Measurements from ENCODE around the gene CCND3. TPM values are rescaled to one million over a fixed set of nuclear protein-coding genes. Genes with fewer than 3 reads are reported as not detected.

CCND3 gene
- total and polyA plus RNA-seq, 2 experiments from 2014 or later, result 79.3 to 134 TPM

DNA sequence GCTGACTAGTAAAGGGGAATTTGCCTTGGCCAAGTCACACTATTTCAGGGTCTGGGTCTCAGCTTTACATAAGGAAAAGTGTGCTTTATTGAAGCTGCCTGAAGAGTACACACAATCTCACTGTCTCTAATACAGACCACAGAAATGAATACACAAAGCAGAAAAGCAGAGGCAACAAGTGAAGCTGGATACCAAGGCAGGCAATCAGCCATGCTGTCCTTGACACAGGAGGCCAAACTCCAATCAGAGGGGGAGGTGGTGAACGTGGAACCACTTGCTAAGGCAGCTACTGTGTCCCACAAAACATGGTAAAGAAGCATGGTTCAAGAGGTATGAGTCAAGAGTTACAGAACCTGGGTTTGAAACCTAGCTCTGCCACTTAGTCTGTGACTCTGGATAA is 21.8 kb upstream of the CCND3 start:
- H4K20me1 ChIP-seq (ENCODE audit: insufficient read depth, poor library complexity, severe bottlenecking), result no peaks in the 10 kb centered on the region
- H2AFZ ChIP-seq, result no peak overlapping the region
- H3K4me3 ChIP-seq, result no peak overlapping the region
- DNase-seq (ENCODE audit: low spot score), result no peak
- H3K36me3 ChIP-seq (replicated peaks; ENCODE audit: insufficient read depth, low read depth), result no peaks in the 10 kb centered on the region
- TF ChIP-seq EZH2phosphoT487 (IDR thresholded peaks at IDR 0.05; ENCODE audit: low read depth, severe bottlenecking, unreplicated experiment), result no peak
- TF ChIP-seq EZH2 (IDR thresholded peaks at IDR 0.05; ENCODE audit: borderline replicate concordance), result no peak
- TF ChIP-seq, protein P1, sequence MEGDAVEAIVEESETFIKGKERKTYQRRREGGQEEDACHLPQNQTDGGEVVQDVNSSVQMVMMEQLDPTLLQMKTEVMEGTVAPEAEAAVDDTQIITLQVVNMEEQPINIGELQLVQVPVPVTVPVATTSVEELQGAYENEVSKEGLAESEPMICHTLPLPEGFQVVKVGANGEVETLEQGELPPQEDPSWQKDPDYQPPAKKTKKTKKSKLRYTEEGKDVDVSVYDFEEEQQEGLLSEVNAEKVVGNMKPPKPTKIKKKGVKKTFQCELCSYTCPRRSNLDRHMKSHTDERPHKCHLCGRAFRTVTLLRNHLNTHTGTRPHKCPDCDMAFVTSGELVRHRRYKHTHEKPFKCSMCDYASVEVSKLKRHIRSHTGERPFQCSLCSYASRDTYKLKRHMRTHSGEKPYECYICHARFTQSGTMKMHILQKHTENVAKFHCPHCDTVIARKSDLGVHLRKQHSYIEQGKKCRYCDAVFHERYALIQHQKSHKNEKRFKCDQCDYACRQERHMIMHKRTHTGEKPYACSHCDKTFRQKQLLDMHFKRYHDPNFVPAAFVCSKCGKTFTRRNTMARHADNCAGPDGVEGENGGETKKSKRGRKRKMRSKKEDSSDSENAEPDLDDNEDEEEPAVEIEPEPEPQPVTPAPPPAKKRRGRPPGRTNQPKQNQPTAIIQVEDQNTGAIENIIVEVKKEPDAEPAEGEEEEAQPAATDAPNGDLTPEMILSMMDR (IDR thresholded peaks at IDR 0.05; ENCODE audit: poor library complexity), result no peak
- H3K9me2 ChIP-seq (replicated peaks; ENCODE audit: insufficient read depth), result no peaks in the 10 kb centered on the region
- no peaks in the 10 kb centered on the region for H3K9me3 ChIP-seq (ENCODE audit: low read depth)
- H3K27me3 ChIP-seq, result no peaks in the 10 kb centered on the region
- H3K4me2 ChIP-seq, result no peak overlapping the region
- WGBS (ENCODE audit: low lambda C conversion rate, missing lambda C conversion rate), result 50% methylated on average over 1 of the region's 1 CpG
- no peaks in the 10 kb centered on the region for H3K79me2 ChIP-seq
- no peaks in the 10 kb centered on the region for H3K4me1 ChIP-seq (ENCODE audit: insufficient read depth)
- no peak overlapping the region for H3K27ac ChIP-seq

DNA sequence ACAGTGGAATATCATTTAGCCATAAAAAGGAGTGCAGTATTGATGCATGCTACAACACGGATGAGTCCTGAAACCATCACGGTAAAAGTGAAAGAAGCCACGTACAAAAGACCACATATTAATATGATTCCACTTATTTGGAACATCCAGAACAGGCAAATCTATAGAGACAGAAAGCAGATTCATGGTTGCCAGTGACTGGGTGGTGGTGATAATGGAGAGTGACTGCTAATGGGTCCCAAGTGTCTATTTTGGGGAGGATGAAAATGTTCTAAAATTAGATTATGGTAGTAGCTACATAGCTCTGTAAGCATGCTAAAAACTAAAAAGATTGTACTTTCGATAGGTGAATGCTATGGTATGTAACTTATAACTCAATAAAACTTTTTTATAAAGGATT is 18.4 kb upstream of the CCND3 start:
- H4K20me1 ChIP-seq (ENCODE audit: insufficient read depth, poor library complexity, severe bottlenecking), result no peaks in the 10 kb centered on the region
- no peak for DNase-seq (ENCODE audit: low spot score)
- no peaks in the 10 kb centered on the region for H3K79me2 ChIP-seq
- H3K27me3 ChIP-seq, result no peaks in the 10 kb centered on the region
- H3K27ac ChIP-seq, result no peak overlapping the region
- TF ChIP-seq, protein P1 (IDR thresholded peaks at IDR 0.05; ENCODE audit: poor library complexity), result no peak
- TF ChIP-seq EZH2 (IDR thresholded peaks at IDR 0.05; ENCODE audit: borderline replicate concordance) (no peak), EZH2phosphoT487 (IDR thresholded peaks at IDR 0.05; ENCODE audit: low read depth, severe bottlenecking, unreplicated experiment) (no peak)
- H3K4me3 ChIP-seq, result no peak overlapping the region
- WGBS (ENCODE audit: low lambda C conversion rate, missing lambda C conversion rate), result 95% methylated on average over 4 of the region's 4 CpGs
- no peak overlapping the region for H2AFZ ChIP-seq
- no peaks in the 10 kb centered on the region for H3K9me3 ChIP-seq (ENCODE audit: low read depth)
- H3K4me2 ChIP-seq, result no peak overlapping the region
- no peaks in the 10 kb centered on the region for H3K9me2 ChIP-seq (replicated peaks; ENCODE audit: insufficient read depth)
- no peaks in the 10 kb centered on the region for H3K36me3 ChIP-seq (replicated peaks; ENCODE audit: insufficient read depth, low read depth)
- no peaks in the 10 kb centered on the region for H3K4me1 ChIP-seq (ENCODE audit: insufficient read depth)

DNA sequence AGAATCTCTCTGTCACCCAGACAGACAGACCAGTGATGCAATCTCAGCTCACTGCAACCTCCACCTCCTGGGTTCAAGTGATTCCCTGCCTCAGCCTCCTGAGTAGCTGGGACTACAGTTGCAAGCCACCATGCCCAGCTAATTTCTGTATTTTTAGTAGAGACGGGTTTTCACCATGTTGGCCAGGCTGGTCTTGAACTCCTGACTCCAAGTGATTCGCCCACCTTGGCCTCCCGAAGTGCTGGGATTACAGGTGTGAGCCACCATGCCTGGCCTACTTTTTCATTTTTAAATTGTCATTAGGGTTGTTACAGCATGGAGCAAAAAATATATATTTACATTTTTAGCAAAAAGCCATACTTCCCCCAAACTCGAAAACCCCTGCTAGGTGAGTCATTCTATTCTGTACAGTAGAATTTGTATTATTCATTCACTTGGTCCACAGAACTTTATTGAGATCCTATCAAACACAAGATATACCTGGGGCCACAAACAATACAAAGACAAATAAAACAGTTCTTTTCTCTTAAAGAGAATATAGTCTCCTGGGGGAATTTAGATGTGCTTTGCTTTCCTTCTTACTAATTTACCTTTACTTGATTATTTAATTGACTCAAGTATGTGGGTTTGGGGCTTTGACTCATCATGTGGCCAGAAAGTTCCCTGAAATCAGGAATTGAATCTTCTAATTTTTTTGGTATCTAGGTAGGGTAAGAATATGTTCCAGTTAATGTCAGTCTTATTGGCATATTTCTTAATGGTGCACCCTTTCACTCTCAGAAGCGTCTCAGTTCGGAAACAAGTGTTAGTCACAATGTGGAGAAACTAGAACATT is 16.6 kb upstream of the CCND3 start:
- no peak for DNase-seq (ENCODE audit: low spot score)
- H3K4me1 ChIP-seq (ENCODE audit: insufficient read depth), result no peaks in the 10 kb centered on the region
- no peak overlapping the region for H3K4me2 ChIP-seq
- no peak overlapping the region for H2AFZ ChIP-seq
- H3K27me3 ChIP-seq, result no peaks in the 10 kb centered on the region
- H3K4me3 ChIP-seq, result no peak overlapping the region
- H3K9me3 ChIP-seq (ENCODE audit: low read depth), result no peaks in the 10 kb centered on the region
- TF ChIP-seq EZH2 (IDR thresholded peaks at IDR 0.05; ENCODE audit: borderline replicate concordance) (no peak), EZH2phosphoT487 (IDR thresholded peaks at IDR 0.05; ENCODE audit: low read depth, severe bottlenecking, unreplicated experiment) (no peak)
- TF ChIP-seq, protein P1 (IDR thresholded peaks at IDR 0.05; ENCODE audit: poor library complexity), result no peak
- H3K36me3 ChIP-seq (replicated peaks; ENCODE audit: insufficient read depth, low read depth), result no peaks in the 10 kb centered on the region
- WGBS (ENCODE audit: low lambda C conversion rate, missing lambda C conversion rate), result 95% methylated on average over 6 of the region's 6 CpGs
- H3K9me2 ChIP-seq (replicated peaks; ENCODE audit: insufficient read depth), result no peaks in the 10 kb centered on the region
- no peaks in the 10 kb centered on the region for H4K20me1 ChIP-seq (ENCODE audit: insufficient read depth, poor library complexity, severe bottlenecking)
- no peaks in the 10 kb centered on the region for H3K79me2 ChIP-seq
- no peak overlapping the region for H3K27ac ChIP-seq

All from hepatocyte (in vitro differentiated cells).